K562 (cell line): Measurements from ENCODE around the gene MT1A. TPM values are rescaled to one million over a fixed set of nuclear protein-coding genes. Genes with fewer than 3 reads are reported as not detected.

Experiments used
- ATAC-seq: fragments of 200-7000 bp; cut with Tn5 transposase; 3 replicates; pipeline ENCODE4 v1.9.1; 2020; ENCODE audit warnings: moderate library complexity
- BruUV-seq: library from RNA; stranded (reverse); fragments of 400-500 nt; replicated peaks from 2 replicates; lab custom pipeline; 2021; lab: Mats Ljungman, UMichigan
- CTCF ChIA-PET: fragments of 300-600 bp; formaldehyde crosslinking; extraction: SDS; loops from one replicate; lab custom pipeline; 2021; ENCODE audit warnings: low intra/inter-chr PET ratio; lab: Yijun Ruan, JAX
- POLR2A ChIA-PET: fragments of 300-600, 350-650 bp; sonication (Branson Sonifier 250); formaldehyde crosslinking; extraction: SDS; loops from one replicate; lab custom pipeline; 2021; ENCODE audit warnings: antibody characterized with exemption, inconsistent platforms; lab: Yijun Ruan, JAX
- DNase-seq, 4 experiments: peaks; one replicate each; pipeline versions ENCODE4 v3.0.0 to v3.0.0-alpha.2; 2011 to 2018; ENCODE audit warnings: low spot score in 3 of 4, mixed read lengths in 3 of 4; ENCODE audit errors: extremely low read depth in 1 of 4
- FAIRE-seq: peaks from 2 replicates; lab custom pipeline; 2011; peaks lifted over from hg19 to GRCh38; lab: Jason Lieb, UNC
- H2AFZ ChIP-seq: 2 replicates; pipeline ENCODE4 v1.6.0; 2011; ENCODE audit warnings: low read depth, low read length, control low read depth, inconsistent platforms
- H3K27ac ChIP-seq: fragments of 200-600 bp; 3 replicates; pipeline ENCODE4 v1.8.0; 2011; ENCODE audit warnings: low read depth, mild to moderate bottlenecking, control low read depth, inconsistent platforms, low read length, moderate library complexity, mixed read lengths; ENCODE audit errors: extremely low read depth
- H3K27me3 ChIP-seq, 2 experiments: fragments of 300-600 bp in 1 of 2; 2 replicates in 1 of 2; 3 replicates in 1 of 2; pipeline versions ENCODE4 v1.6.0 to v1.8.0; 2011; ENCODE audit warnings: inconsistent platforms in 2 of 2, low read length in 2 of 2, mild to moderate bottlenecking in 1 of 2, mixed read lengths in 1 of 2, moderate library complexity in 1 of 2; ENCODE audit not compliant: control insufficient read depth in 2 of 2, insufficient read depth in 2 of 2
- H3K36me3 ChIP-seq: fragments of 300-600 bp; 3 replicates; pipeline ENCODE4 v1.8.0; 2011; ENCODE audit warnings: mild to moderate bottlenecking, low read length, inconsistent platforms; ENCODE audit not compliant: control insufficient read depth, insufficient read depth
- H3K4me1 ChIP-seq, 2 experiments: fragments of 200-600 bp in 1 of 2; replicated peaks in 1 of 2; 2 replicates in 1 of 2; 3 replicates in 1 of 2; pipeline versions ENCODE4 v1.5.1 to v1.8.0; 2011; ENCODE audit warnings: inconsistent platforms in 2 of 2, low read length in 2 of 2, mild to moderate bottlenecking in 1 of 2, mixed read lengths in 1 of 2, moderate library complexity in 1 of 2; ENCODE audit not compliant: control insufficient read depth in 2 of 2, insufficient read depth in 2 of 2
- H3K4me2 ChIP-seq: 2 replicates; pipeline ENCODE4 v1.6.1; 2011; ENCODE audit warnings: low read length, control low read depth, inconsistent platforms, mixed read lengths; ENCODE audit not compliant: insufficient read depth
- H3K4me3 ChIP-seq: fragments of 200-600 bp; sonication (generic), shearing (Covaris generic); 2 replicates; pipeline ENCODE4 v1.5.1; 2016; ENCODE audit warnings: control low read depth, inconsistent platforms
- H3K79me2 ChIP-seq: fragments of 200-600 bp; 3 replicates; pipeline ENCODE4 v1.8.0; 2011; ENCODE audit warnings: low read length, inconsistent platforms; ENCODE audit not compliant: control insufficient read depth, insufficient read depth
- H3K9ac ChIP-seq, 2 experiments: 2 replicates each; pipeline versions ENCODE4 v1.6.0 to v1.6.1; 2011; ENCODE audit warnings: low read depth in 2 of 2, low read length in 2 of 2, control low read depth in 1 of 2, inconsistent platforms in 1 of 2, mild to moderate bottlenecking in 1 of 2, mixed read lengths in 1 of 2; ENCODE audit not compliant: insufficient read depth in 1 of 2
- H3K9me1 ChIP-seq: one replicate; pipeline ENCODE4 v1.6.0; 2011; ENCODE audit warnings: inconsistent platforms, mild to moderate bottlenecking, low read length, moderate library complexity; ENCODE audit not compliant: control insufficient read depth, insufficient read depth
- H3K9me3 ChIP-seq: replicated peaks from 2 replicates; pipeline ENCODE4 v1.5.1; 2011; ENCODE audit warnings: low read depth, low read length, inconsistent platforms; ENCODE audit not compliant: control insufficient read depth, insufficient read depth
- H4K20me1 ChIP-seq: replicated peaks from 2 replicates; pipeline ENCODE4 v1.6.1; 2011; ENCODE audit warnings: low read length, inconsistent platforms, mixed read lengths; ENCODE audit not compliant: control insufficient read depth, insufficient read depth
- CCAR2 ChIP-seq: fragments of 200-400 bp; formaldehyde crosslinking; IDR thresholded peaks from 2 replicates; pipeline ENCODE4 v1.6.1; 2017; ENCODE audit warnings: mild to moderate bottlenecking, low read depth, low read length
- E2F8 ChIP-seq: fragments of 450-650 bp; IDR thresholded peaks from 2 replicates; pipeline ENCODE4 v1.7.1; 2018; ENCODE audit warnings: mild to moderate bottlenecking, low read depth; ENCODE audit not compliant: partially characterized antibody
- FOXP1 ChIP-seq: sonication (generic); formaldehyde crosslinking; IDR thresholded peaks from 2 replicates; pipeline ENCODE4 v1.8.0; 2022; ENCODE audit warnings: mild to moderate bottlenecking, missing genetic modification reagents
- KHSRP ChIP-seq: fragments of 450-650 bp; IDR thresholded peaks from 2 replicates; pipeline ENCODE4 v1.6.1; 2017
- MCM5 ChIP-seq: fragments of 450-650 bp; IDR thresholded peaks from 2 replicates; pipeline ENCODE4 v1.6.1; 2016; ENCODE audit warnings: low read depth
- NFIX ChIP-seq: fragments of 250-450 bp; sonication (Bioruptor Pico); IDR thresholded peaks from 2 replicates; pipeline ENCODE4 v1.4.0; 2020; ENCODE audit warnings: low read depth, mild to moderate bottlenecking, moderate library complexity
- NFXL1 ChIP-seq: fragments of 450-650 bp; formaldehyde crosslinking; IDR thresholded peaks from 2 replicates; pipeline ENCODE4 v1.4.0; 2021; ENCODE audit warnings: mild to moderate bottlenecking
- NFYB ChIP-seq: IDR thresholded peaks from 2 replicates; pipeline ENCODE4 v1.6.1; 2011; ENCODE audit warnings: mild to moderate bottlenecking, moderate library complexity; ENCODE audit not compliant: insufficient read length; ENCODE audit errors: extremely low read depth
- NR2F6 ChIP-seq: fragments of 450-650 bp; formaldehyde crosslinking; IDR thresholded peaks from 2 replicates; pipeline ENCODE4 v1.4.0; 2020; ENCODE audit warnings: mild to moderate bottlenecking
- PHF20 ChIP-seq: fragments of 450-650 bp; IDR thresholded peaks from 2 replicates; pipeline ENCODE4 v1.6.1; 2018; ENCODE audit not compliant: partially characterized antibody
- SNAPC5 ChIP-seq: fragments of 250-450 bp; sonication (Bioruptor Pico); IDR thresholded peaks from 2 replicates; pipeline ENCODE4 v1.8.0; 2021; ENCODE audit warnings: moderate library complexity, mild to moderate bottlenecking, inconsistent platforms
- STAT5B ChIP-seq: fragments of 250-450 bp; sonication (Bioruptor Pico); IDR thresholded peaks from 2 replicates; pipeline ENCODE4 v1.8.0; 2021; ENCODE audit warnings: mild to moderate bottlenecking, inconsistent platforms
- TAF9B ChIP-seq: fragments of 450-650 bp; IDR thresholded peaks from 2 replicates; pipeline ENCODE4 v1.6.1; 2018; ENCODE audit warnings: mild to moderate bottlenecking; ENCODE audit not compliant: partially characterized antibody
- TCF15 ChIP-seq: fragments of 250-450 bp; sonication (Bioruptor Pico); IDR thresholded peaks from 2 replicates; pipeline ENCODE4 v1.8.0; 2022; ENCODE audit warnings: moderate library complexity, mild to moderate bottlenecking, inconsistent platforms
- WGBS: fragments of 100-300 bp; shearing (Covaris generic); methylation state at CpG from one replicate; pipeline ENCODE4 v1.1.6; 2016; ENCODE audit warnings: low coverage, mixed read lengths; ENCODE audit not compliant: insufficient coverage; ENCODE audit errors: missing lambda C conversion rate; 5-methylcytosine and 5-hydroxymethylcytosine counted together
- in situ Hi-C: fragments of 300-500 bp; cut with MboI; formaldehyde crosslinking; loops from 4 replicates; pipeline ENCODE4 v1.15.0; 2018; ENCODE audit warnings: inconsistent platforms, mixed read lengths
- intact Hi-C: fragments of 100-400 bp; cut with micrococcal nuclease; formaldehyde crosslinking; loops from 2 replicates; pipeline ENCODE4 v1.14.2; 2022
- polyA plus RNA-seq, 8 experiments: library from polyadenylated mRNA; depleted of rRNA in 4 of 8; stranded (reverse) in 5 of 8; unstranded in 3 of 8; fragments of >200 nt; fragmentation: Nextera tagmentation in 2 of 8; fragmentation: Illumina TruSeq in 1 of 8; extraction: Ambion mirVana in 2 of 8; extraction: Trizol in 1 of 8; gene quantifications; 2 replicates each; pipeline versions ENCODE4 v1.2.1 to v1.2.3, GENCODE V29; 2011 to 2014; ENCODE audit warnings: inconsistent platforms in 1 of 8, missing spikeins in 1 of 8
- total RNA-seq, 7 experiments: library from RNA; depleted of rRNA in 6 of 7; stranded (reverse); fragments of >200 nt in 6 of 7; fragmentation: Illumina TruSeq in 2 of 7; extraction: Trizol in 2 of 7; gene quantifications; 2 replicates each; pipeline versions ENCODE4 v1.2.1 to v1.2.3, GENCODE V29; 2011 to 2021; ENCODE audit warnings: low replicate concordance in 1 of 7
- TF ChIP-seq, protein P1 (sequence below), 2 experiments: fragments of 250-450 bp in 1 of 2; fragments of 450-650 bp in 1 of 2; sonication (Bioruptor Pico) in 1 of 2; IDR thresholded peaks; 2 replicates each; pipeline versions ENCODE4 v1.6.1 to v1.8.0; 2016 to 2021; ENCODE audit warnings: mild to moderate bottlenecking in 2 of 2, moderate library complexity in 2 of 2, missing compliant biosample characterization in 1 of 2, missing genetic modification characterization in 1 of 2
- TF ChIP-seq, protein P2 (sequence below): fragments of 250-450 bp; sonication (Bioruptor Pico); IDR thresholded peaks from 2 replicates; pipeline ENCODE4 v1.5.0; 2021

Gene MT1A
- total and polyA plus RNA-seq, 9 of the 15 experiments (the other 6 are each of a cell fraction or from before 2014, with no cell fraction given): 0.23 TPM; not detected in 8

DNA sequence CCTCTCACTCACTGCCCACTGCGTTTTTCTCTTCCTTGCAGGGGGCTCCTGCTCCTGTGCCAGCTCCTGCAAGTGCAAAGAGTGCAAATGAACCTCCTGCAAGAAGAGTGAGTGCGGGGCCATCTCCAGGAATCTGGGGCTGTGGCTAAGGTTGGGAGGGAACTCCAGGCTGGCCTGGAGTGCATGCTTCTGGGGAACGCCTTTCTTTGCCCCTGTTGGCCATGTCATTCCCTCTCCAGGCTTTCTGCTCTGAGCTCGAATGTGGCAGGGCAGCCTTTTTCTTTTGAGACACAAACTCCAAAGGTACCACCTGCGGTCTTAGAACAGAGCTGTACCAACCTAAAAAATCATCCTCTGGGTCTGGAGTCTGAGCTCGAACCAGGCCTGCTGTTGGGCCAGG is 20.3 kb upstream of the MT1A start (continued):
- TF ChIP-seq E2F8: no peak
- TF ChIP-seq NFYB: no peak

GRCh38 chr16:56620339-56620897 is 18.0 kb upstream of the MT1A start:
- no peak for FAIRE-seq
- no peak overlapping the region for H2AFZ ChIP-seq
- BruUV-seq: no TSS peak
- no peak overlapping the region for H3K9ac ChIP-seq
- ChIA-PET CTCF (no interaction called here), POLR2A (no interaction called here)
- no peaks in the 10 kb centered on the region for H3K36me3 ChIP-seq
- no peaks in the 10 kb centered on the region for H3K9me3 ChIP-seq
- in situ Hi-C loops: no loop called here
- intact Hi-C loops: no loop called here
- H3K79me2 ChIP-seq: no peaks in the 10 kb centered on the region
- peaks cover 22 to 41% of the 10 kb centered on the region in 2 experiments for H3K27me3 ChIP-seq
- ATAC-seq: no peak
- no peak for DNase-seq
- no peak overlapping the region for H3K4me3 ChIP-seq
- WGBS: 4% methylated on average over 8 of the region's 8 CpGs
- no peak for TF ChIP-seq SNAPC5 (CRISPR knock-in tag)
- TF ChIP-seq, protein P1, sequence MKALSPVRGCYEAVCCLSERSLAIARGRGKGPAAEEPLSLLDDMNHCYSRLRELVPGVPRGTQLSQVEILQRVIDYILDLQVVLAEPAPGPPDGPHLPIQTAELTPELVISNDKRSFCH (CRISPR knock-in tag; IDR thresholded peaks at IDR 0.05): no peak
- TF ChIP-seq, protein P1 (tag; IDR thresholded peaks at IDR 0.05): no peak
- TF ChIP-seq KHSRP: no peak
- TF ChIP-seq, protein P2, sequence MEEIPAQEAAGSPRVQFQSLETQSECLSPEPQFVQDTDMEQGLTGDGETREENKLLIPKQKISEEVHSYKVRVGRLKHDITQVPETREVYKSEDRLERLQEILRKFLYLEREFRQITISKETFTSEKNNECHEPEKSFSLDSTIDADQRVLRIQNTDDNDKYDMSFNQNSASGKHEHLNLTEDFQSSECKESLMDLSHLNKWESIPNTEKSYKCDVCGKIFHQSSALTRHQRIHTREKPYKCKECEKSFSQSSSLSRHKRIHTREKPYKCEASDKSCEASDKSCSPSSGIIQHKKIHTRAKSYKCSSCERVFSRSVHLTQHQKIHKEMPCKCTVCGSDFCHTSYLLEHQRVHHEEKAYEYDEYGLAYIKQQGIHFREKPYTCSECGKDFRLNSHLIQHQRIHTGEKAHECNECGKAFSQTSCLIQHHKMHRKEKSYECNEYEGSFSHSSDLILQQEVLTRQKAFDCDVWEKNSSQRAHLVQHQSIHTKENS (CRISPR knock-in tag): no peak
- no peak for TF ChIP-seq STAT5B (CRISPR knock-in tag)
- no peak for TF ChIP-seq NR2F6 (CRISPR knock-in tag)
- TF ChIP-seq TCF15 (CRISPR knock-in tag): no peak
- TF ChIP-seq TAF9B: no peak
- no peak for TF ChIP-seq MCM5
- no peak for TF ChIP-seq FOXP1 (CRISPR knock-in tag)
- TF ChIP-seq NFIX (CRISPR knock-in tag): no peak
- TF ChIP-seq NFXL1 (CRISPR knock-in tag): no peak
- TF ChIP-seq CCAR2: no peak
- TF ChIP-seq PHF20: no peak
- H3K4me2 ChIP-seq: no peak overlapping the region
- no peaks in the 10 kb centered on the region for H4K20me1 ChIP-seq
- H3K9me1 ChIP-seq: no peaks in the 10 kb centered on the region
- H3K27ac ChIP-seq: no peak overlapping the region
- peaks cover 0 to 10% of the 10 kb centered on the region in 2 experiments; a peak in 2 of 5 replicates for H3K4me1 ChIP-seq
